Uterus (tissue), 4 donors: Measurements from ENCODE around the gene KITLG. TPM values are rescaled to one million over a fixed set of nuclear protein-coding genes. Genes with fewer than 3 reads are reported as not detected.
A peak's percentile ranks its signal among the peaks of the same experiment; 100 is the strongest.
"Not testable (repeated sequence)": the region's sequence is repeated elsewhere in the genome, so short reads cannot be mapped to it uniquely, and the experiment has no call there.

ENCODE experiments used
- DNase-seq, 2 donors: peaks; one replicate each; pipeline ENCODE4 v3.0.0-alpha.2; 2019 to 2020
- H3K27ac ChIP-seq, 2 donors: fragments of 200-600 bp; sonication (generic); 1 replicate in 1 of 2; 2 replicates in 1 of 2; pipeline ENCODE4 v1.5.1; 2016 to 2018
- H3K27me3 ChIP-seq, 2 donors: fragments of 200-600 bp; sonication (generic); one replicate each; pipeline ENCODE4 v1.5.1; 2018 to 2019; ENCODE audit warnings: control low read depth in 1 of 2
- H3K36me3 ChIP-seq, 2 donors: fragments of 200-600 bp; sonication (generic); one replicate each; pipeline ENCODE4 v1.5.1; 2019; ENCODE audit warnings: control low read depth in 1 of 2
- H3K4me1 ChIP-seq, 2 donors: fragments of 200-600 bp; sonication (generic); one replicate each; pipeline ENCODE4 v1.5.1; 2018 to 2019; ENCODE audit warnings: control low read depth in 1 of 2
- H3K4me3 ChIP-seq, 2 donors: fragments of 200-600 bp; sonication (generic); 1 replicate in 1 of 2; 2 replicates in 1 of 2; pipeline ENCODE4 v1.5.1; 2018 to 2019; ENCODE audit warnings: mild to moderate bottlenecking in 1 of 2
- H3K9me3 ChIP-seq, 2 donors: fragments of 200-600 bp; sonication (generic); one replicate each; pipeline ENCODE4 v1.5.1; 2019; ENCODE audit warnings: control low read depth in 1 of 2
- POLR2A ChIP-seq, 2 donors: fragments of 450-650 bp; IDR thresholded peaks; one replicate each; pipeline ENCODE4 v1.6.1; 2016; ENCODE audit warnings: antibody characterized with exemption in 2 of 2, mild to moderate bottlenecking in 1 of 2, moderate library complexity in 1 of 2
- intact Hi-C: fragments of 100-400 bp; cut with DNase I; formaldehyde crosslinking; loops from one replicate; pipeline ENCODE4 v1.15.1; 2023; ENCODE audit warnings: low total_unique reads
- total RNA-seq, 4 donors: library from RNA; depleted of rRNA in 3 of 4; stranded (reverse); fragments of >200 nt in 3 of 4; gene quantifications; one replicate each; pipeline versions ENCODE4 v1.1.0 to v1.2.4, GENCODE V29; 2014 to 2023
- TF ChIP-seq, protein P1 (sequence below), 4 experiments: fragments of 200-600 bp in 2 of 4; fragments of 450-650 bp in 2 of 4; sonication (generic) in 2 of 4; IDR thresholded peaks; one replicate each; pipeline ENCODE4 v1.5.1; 2016 to 2019; ENCODE audit warnings: antibody characterized with exemption in 4 of 4, mild to moderate bottlenecking in 2 of 4, moderate library complexity in 1 of 4
- donor health status: DM: yes; HTN: yes; CAD: no.

Gene KITLG
- total RNA-seq, 4 donors from 2014 or later = 19.0 to 51.2 (median 35.8) TPM

GRCh38 chr12:88553941-88554658, 26.2 kb downstream of the KITLG start:
- intact Hi-C loops = no loop called here
- no peak overlapping the region for H3K4me3 ChIP-seq
- no peaks in the 10 kb centered on the region for H3K27me3 ChIP-seq
- no peak for TF ChIP-seq POLR2A (IDR thresholded peaks at IDR 0.05)
- TF ChIP-seq, protein P1, sequence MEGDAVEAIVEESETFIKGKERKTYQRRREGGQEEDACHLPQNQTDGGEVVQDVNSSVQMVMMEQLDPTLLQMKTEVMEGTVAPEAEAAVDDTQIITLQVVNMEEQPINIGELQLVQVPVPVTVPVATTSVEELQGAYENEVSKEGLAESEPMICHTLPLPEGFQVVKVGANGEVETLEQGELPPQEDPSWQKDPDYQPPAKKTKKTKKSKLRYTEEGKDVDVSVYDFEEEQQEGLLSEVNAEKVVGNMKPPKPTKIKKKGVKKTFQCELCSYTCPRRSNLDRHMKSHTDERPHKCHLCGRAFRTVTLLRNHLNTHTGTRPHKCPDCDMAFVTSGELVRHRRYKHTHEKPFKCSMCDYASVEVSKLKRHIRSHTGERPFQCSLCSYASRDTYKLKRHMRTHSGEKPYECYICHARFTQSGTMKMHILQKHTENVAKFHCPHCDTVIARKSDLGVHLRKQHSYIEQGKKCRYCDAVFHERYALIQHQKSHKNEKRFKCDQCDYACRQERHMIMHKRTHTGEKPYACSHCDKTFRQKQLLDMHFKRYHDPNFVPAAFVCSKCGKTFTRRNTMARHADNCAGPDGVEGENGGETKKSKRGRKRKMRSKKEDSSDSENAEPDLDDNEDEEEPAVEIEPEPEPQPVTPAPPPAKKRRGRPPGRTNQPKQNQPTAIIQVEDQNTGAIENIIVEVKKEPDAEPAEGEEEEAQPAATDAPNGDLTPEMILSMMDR (IDR thresholded peaks at IDR 0.05) = no peak
- H3K27ac ChIP-seq = peak overlapping the region; percentile 20 to 53
- no peaks in the 10 kb centered on the region for H3K36me3 ChIP-seq
- H3K4me1 ChIP-seq = peaks cover 0 to 20% of the 10 kb centered on the region in 2 donors
- H3K9me3 ChIP-seq = no peaks in the 10 kb centered on the region
- DNase-seq = no peak

DNA sequence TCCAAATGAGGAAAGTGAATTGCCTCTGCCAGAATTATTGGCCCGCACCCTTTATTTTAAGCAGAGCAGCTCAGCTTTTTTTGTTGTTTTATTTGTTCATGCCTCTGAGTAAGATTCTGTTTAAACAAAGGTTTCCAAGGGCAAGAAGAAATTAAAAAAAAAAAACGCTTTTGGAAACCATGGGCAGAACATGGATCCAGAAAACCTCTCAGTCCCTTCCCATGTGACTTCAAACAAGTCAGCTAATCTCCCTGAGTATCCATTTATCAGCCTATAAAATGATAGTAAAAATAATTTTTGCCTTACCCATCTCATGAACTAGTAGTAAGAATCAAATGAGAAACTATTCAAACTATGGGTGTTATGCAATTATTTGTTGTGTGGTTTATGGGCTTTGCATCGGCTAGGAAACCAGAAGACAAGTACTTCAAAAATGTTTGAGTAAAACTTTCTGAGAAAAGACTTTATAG, 27.6 kb downstream of the KITLG start:
- no peak for DNase-seq
- Histone ChIP-seq H3K4me1 (peaks cover 0 to 20% of the 10 kb centered on the region in 2 donors), H3K4me3 (no peak overlapping the region), H3K27ac (peak overlapping the region; percentile 11 to 29), H3K27me3 (no peaks in the 10 kb centered on the region), H3K36me3 (no peaks in the 10 kb centered on the region), H3K9me3 (no peaks in the 10 kb centered on the region)
- TF ChIP-seq POLR2A (IDR thresholded peaks at IDR 0.05) = no peak
- TF ChIP-seq, protein P1 (IDR thresholded peaks at IDR 0.05) = no peak
- intact Hi-C loops = no loop called here

DNA sequence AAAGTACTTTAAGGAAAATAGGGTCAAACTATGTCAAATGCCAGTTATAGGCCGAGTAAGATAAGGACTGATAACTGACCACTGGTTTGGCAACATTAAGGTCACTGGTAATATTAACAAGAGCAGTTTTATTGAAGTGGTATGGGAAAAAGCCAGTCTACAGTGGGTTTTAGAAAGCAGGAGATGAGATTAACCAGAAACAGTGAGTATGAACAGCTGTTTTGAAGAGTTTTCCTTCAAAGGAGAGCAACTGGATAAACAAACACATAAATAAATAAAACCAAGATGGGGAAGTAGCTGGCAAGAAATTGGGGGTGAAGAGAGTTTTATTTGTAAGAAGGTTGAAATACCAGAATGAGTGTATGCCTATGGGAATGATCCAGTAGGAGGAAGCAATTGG, 30.3 kb downstream of the KITLG start:
- no peaks in the 10 kb centered on the region for H3K9me3 ChIP-seq
- no peak overlapping the region for H3K27ac ChIP-seq
- H3K4me1 ChIP-seq = peaks cover 0 to 20% of the 10 kb centered on the region in 2 donors
- H3K36me3 ChIP-seq = no peaks in the 10 kb centered on the region
- H3K27me3 ChIP-seq = no peaks in the 10 kb centered on the region
- H3K4me3 ChIP-seq = no peak overlapping the region
- intact Hi-C loops = no loop called here
- no peak for TF ChIP-seq POLR2A (IDR thresholded peaks at IDR 0.05)
- TF ChIP-seq, protein P1 (IDR thresholded peaks at IDR 0.05) = no peak
- DNase-seq = no peak

GRCh38 chr12:88547949-88548348, 32.3 kb downstream of the KITLG start:
- DNase-seq, H3K9me3 ChIP-seq, H3K4me1 ChIP-seq, H3K27me3 ChIP-seq, intact Hi-C loops, H3K27ac ChIP-seq, H3K4me3 ChIP-seq, H3K36me3 ChIP-seq: not testable (repeated sequence)

- Histone ChIP-seq H3K4me1 (no peaks in the 10 kb centered on the region), H3K36me3 (no peaks in the 10 kb centered on the region), H3K27ac (no peak overlapping the region), H3K9me3 (no peaks in the 10 kb centered on the region), H3K27me3 (no peaks in the 10 kb centered on the region), H3K4me3 (no peak overlapping the region)
- intact Hi-C loops = no loop called here
- DNase-seq = no peak
- TF ChIP-seq, protein P1 (IDR thresholded peaks at IDR 0.05) = no peak
- TF ChIP-seq POLR2A (IDR thresholded peaks at IDR 0.05) = no peak
These were observed 33.4 kb downstream of the KITLG start for GRCh38 chr12:88546853-88547252.
